Activated T-cell treated with anti-CD3 and anti-CD28 coated beads, Interleukin-2, amount 50 U/mL, for 48 hours (primary cell): Measurements from ENCODE around the gene LGALS3BP.

ENCODE experiments used
- DNase-seq, 2 experiments: peaks; one replicate each; pipeline ENCODE4 v3.0.0-alpha.2; 2020

LGALS3BP gene

GRCh38 chr17:78935419-78936323, 44.1 kb downstream of the LGALS3BP start:
- DNase-seq, result no peak

- DNase-seq, result no peak
These were observed 44.9 kb downstream of the LGALS3BP start for GRCh38 chr17:78934681-78935418.

- DNase-seq, result no peak
These were observed 45.7 kb downstream of the LGALS3BP start for GRCh38 chr17:78933959-78934568.

- peak; percentile 59 to 67 for DNase-seq
These were observed 46.4 kb downstream of the LGALS3BP start for GRCh38 chr17:78933025-78933958.

- DNase-seq, result no peak
These were observed 49.6 kb downstream of the LGALS3BP start for GRCh38 chr17:78929908-78930775.

- no peak for DNase-seq
These were observed 53.8 kb downstream of the LGALS3BP start for GRCh38 chr17:78925662-78926555.

GRCh38 chr17:78925234-78925633, 54.5 kb downstream of the LGALS3BP start, which contains the start of gene TIMP2:
TIMP2 (minus strand) TSS chr17:78925387; CDS start chr17:78925088, 299 bp downstream.
- peak; percentile 68 to 73 for DNase-seq

- DNase-seq, result no peak
These were observed 55.1 kb downstream of the LGALS3BP start for GRCh38 chr17:78924481-78925151.

GRCh38 chr17:78923660-78924453, 55.9 kb downstream of the LGALS3BP start:
- DNase-seq, result peak; percentile 55 to 65

GRCh38 chr17:78922816-78923498, 56.8 kb downstream of the LGALS3BP start:
- DNase-seq, result no peak

GRCh38 chr17:78921437-78921971, 58.2 kb downstream of the LGALS3BP start:
- no peak for DNase-seq
